Left lung (tissue), 10 donors: ENCODE results near the gene IL1RL2. TPM values are rescaled to one million over a fixed set of nuclear protein-coding genes. Genes with fewer than 3 reads are reported as not detected.

Experiments
- ATAC-seq: fragments of 200-7000 bp; cut with Tn5 transposase; one replicate; pipeline ENCODE4 v1.9.1; 2020; ENCODE audit warnings: moderate library complexity
- DNase-seq, 4 donors: peaks; one replicate each; pipeline ENCODE4 v3.0.0-alpha.2; 2013 to 2020
- H3K27ac ChIP-seq, 2 donors: fragments of 200-600 bp; sonication (generic) in 1 of 2; one replicate each; pipeline versions ENCODE4 v1.5.0 to v1.8.0; 2020 to 2021
- H3K27me3 ChIP-seq, 2 donors: fragments of 200-600 bp; sonication (generic) in 1 of 2; one replicate each; pipeline versions ENCODE4 v1.5.0 to v1.8.0; 2020 to 2021
- H3K36me3 ChIP-seq, 2 donors: fragments of 200-600 bp; sonication (generic) in 1 of 2; one replicate each; pipeline versions ENCODE4 v1.5.0 to v1.8.0; 2020 to 2021
- H3K4me1 ChIP-seq, 2 donors: fragments of 200-600 bp; one replicate each; pipeline ENCODE4 v1.8.0; 2021
- H3K4me3 ChIP-seq, 2 donors: fragments of 200-600 bp; sonication (generic) in 1 of 2; one replicate each; pipeline versions ENCODE4 v1.5.0 to v1.8.0; 2020 to 2021; ENCODE audit warnings: mild to moderate bottlenecking in 1 of 2
- H3K9me3 ChIP-seq, 2 donors: fragments of 200-600 bp; sonication (generic) in 1 of 2; one replicate each; pipeline versions ENCODE4 v1.5.0 to v1.8.0; 2020 to 2021
- CTCF ChIP-seq, 2 donors: fragments of 200-600 bp; sonication (generic) in 1 of 2; IDR thresholded peaks; one replicate each; pipeline versions ENCODE4 v1.5.0 to v1.8.0; 2021; ENCODE audit warnings: antibody characterized with exemption in 2 of 2
- intact Hi-C, 2 donors: fragments of 100-400 bp; cut with DNase I; formaldehyde crosslinking; loops; one replicate each; pipeline versions ENCODE4 v1.11.2 to v1.14.2; 2022
- polyA plus RNA-seq, 6 donors: library from polyadenylated mRNA; unstranded; fragments of 120-200 nt; gene quantifications; one replicate each; pipeline ENCODE4 v1.2.1, GENCODE V29; 2013; ENCODE audit not compliant: insufficient read length in 6 of 6
- total RNA-seq, 2 donors: library from RNA; stranded (reverse); fragmentation: NEBNext Ultra II Directional; extraction: Animal tissue kit (Norgen Biotek cat#: 25700); gene quantifications; one replicate each; pipeline ENCODE4 v1.2.1, GENCODE V29; 2021
- donor health status: DM: no; HTN: yes; CAD: no.
- donor health status: DM: no; HTN: no; CAD: no.

The IL1RL2 gene
- total and polyA plus RNA-seq, 8 donors, result 0.91 to 2.5 (median 1.5) TPM

GRCh38 chr2:102180687-102180999 is 6.2 kb upstream of the IL1RL2 start:
- H3K36me3 ChIP-seq, result peaks cover 0 to 42% of the 10 kb centered on the region in 2 donors
- no peak for TF ChIP-seq CTCF (IDR thresholded peaks at IDR 0.05)
- intact Hi-C loops, result no loop called here
- ATAC-seq (no peak), DNase-seq (no peak)
- no peak overlapping the region for H3K4me3 ChIP-seq
- H3K4me1 ChIP-seq, result peaks cover 0 to 6% of the 10 kb centered on the region in 2 donors
- H3K27me3 ChIP-seq, result no peaks in the 10 kb centered on the region
- no peak overlapping the region for H3K27ac ChIP-seq
- no peaks in the 10 kb centered on the region for H3K9me3 ChIP-seq

GRCh38 chr2:102181376-102181775 is 5.4 kb upstream of the IL1RL2 start:
- ATAC-seq (no peak), DNase-seq (no peak)
- H3K9me3 ChIP-seq, result no peaks in the 10 kb centered on the region
- TF ChIP-seq CTCF (IDR thresholded peaks at IDR 0.05), result no peak
- H3K27ac ChIP-seq, result no peak overlapping the region
- intact Hi-C loops, result no loop called here
- H3K4me1 ChIP-seq, result peaks cover 0 to 6% of the 10 kb centered on the region in 2 donors
- no peaks in the 10 kb centered on the region for H3K27me3 ChIP-seq
- H3K4me3 ChIP-seq, result no peak overlapping the region
- H3K36me3 ChIP-seq, result peaks cover 0 to 35% of the 10 kb centered on the region in 2 donors

GRCh38 chr2:102181919-102182635 is 4.7 kb upstream of the IL1RL2 start:
- DNase-seq, result peak in 1 of 4 donors; percentile 65
- no peak for ATAC-seq
- no peak overlapping the region for H3K4me3 ChIP-seq
- no peak for TF ChIP-seq CTCF (IDR thresholded peaks at IDR 0.05)
- H3K9me3 ChIP-seq, result no peaks in the 10 kb centered on the region
- peaks cover 0 to 5% of the 10 kb centered on the region in 2 donors for H3K27me3 ChIP-seq
- peaks cover 0 to 6% of the 10 kb centered on the region in 2 donors for H3K4me1 ChIP-seq
- H3K36me3 ChIP-seq, result peaks cover 0 to 28% of the 10 kb centered on the region in 2 donors
- intact Hi-C loops, result no loop called here
- H3K27ac ChIP-seq, result peak overlapping the region in 1 of 2 donors; percentile 23

GRCh38 chr2:102184018-102184417 is 2.8 kb upstream of the IL1RL2 start:
- TF ChIP-seq CTCF (IDR thresholded peaks at IDR 0.05), result no peak
- no peak for ATAC-seq
- peaks cover 0 to 11% of the 10 kb centered on the region in 2 donors for H3K4me1 ChIP-seq
- H3K4me3 ChIP-seq, result no peak overlapping the region
- H3K36me3 ChIP-seq, result peaks cover 0 to 9% of the 10 kb centered on the region in 2 donors
- intact Hi-C loops, result no loop called here
- H3K27ac ChIP-seq, result no peak overlapping the region
- peaks cover 0 to 10% of the 10 kb centered on the region in 2 donors for H3K27me3 ChIP-seq
- DNase-seq, result no peak
- H3K9me3 ChIP-seq, result no peaks in the 10 kb centered on the region

- DNase-seq, result no peak
- no peak for ATAC-seq
- H3K9me3 ChIP-seq, result no peaks in the 10 kb centered on the region
- H3K4me3 ChIP-seq, result no peak overlapping the region
- peaks cover 0 to 11% of the 10 kb centered on the region in 2 donors for H3K4me1 ChIP-seq
- no peak for TF ChIP-seq CTCF (IDR thresholded peaks at IDR 0.05)
- H3K27me3 ChIP-seq, result peaks cover 0 to 10% of the 10 kb centered on the region in 2 donors
- intact Hi-C loops, result no loop called here
- peaks cover 0 to 3% of the 10 kb centered on the region in 2 donors for H3K36me3 ChIP-seq
- no peak overlapping the region for H3K27ac ChIP-seq
Observed at GRCh38 chr2:102184568-102184967, 2.3 kb upstream of the IL1RL2 start.
